GM12872 (cell line): ENCODE data around the gene PFDN4.

Source experiments
- CTCF ChIP-seq: IDR thresholded peaks from 3 replicates; pipeline ENCODE4 v1.5.1; 2011; ENCODE audit warnings: low read depth, mild to moderate bottlenecking, low read length, moderate library complexity; ENCODE audit not compliant: insufficient read depth

Gene PFDN4

GRCh38 chr20:54162378-54163009 lies 45.4 kb upstream of the PFDN4 start:
- no peak for TF ChIP-seq CTCF

GRCh38 chr20:54163402-54163801 lies 44.5 kb upstream of the PFDN4 start:
- no peak for TF ChIP-seq CTCF

GRCh38 chr20:54165014-54165413 lies 42.9 kb upstream of the PFDN4 start:
- no peak for TF ChIP-seq CTCF

GRCh38 chr20:54165803-54166202 lies 42.1 kb upstream of the PFDN4 start:
- no peak for TF ChIP-seq CTCF

- TF ChIP-seq CTCF = no peak
Observed at GRCh38 chr20:54166987-54167662, 40.8 kb upstream of the PFDN4 start.

- TF ChIP-seq CTCF = no peak
Observed at GRCh38 chr20:54167909-54168872, 39.7 kb upstream of the PFDN4 start.
